GM13977 (cell line): ENCODE results near the gene KIAA0040.
A peak's percentile ranks its signal among the peaks of the same experiment; 100 is the strongest.

Experiments used
- DNase-seq: peaks from one replicate; pipeline ENCODE4 v3.0.0; 2012; ENCODE audit warnings: low spot score
- CTCF ChIP-seq: IDR thresholded peaks from 2 replicates; pipeline ENCODE4 v1.5.1; 2012; ENCODE audit warnings: mild to moderate bottlenecking, control low read depth; ENCODE audit not compliant: insufficient read depth; ENCODE audit errors: extremely low read depth, missing control alignments
- in situ Hi-C: fragments of 300-500 bp; cut with MboI; formaldehyde crosslinking; loops from one replicate; pipeline ENCODE4 v1.12.0; 2022; ENCODE audit warnings: low sequenced_read_pairs, low pct_unique_long_range_greater_than_20kb, mixed read lengths, inconsistent platforms; ENCODE audit not compliant: unreplicated experiment

KIAA0040 gene

GRCh38 chr1:175150596-175151319, 41.8 kb downstream of the KIAA0040 start:
- DNase-seq = no peak
- in situ Hi-C loops = loop anchor here (25.0 kb wide), 2 partner anchors 612 to 912 kb away; no protein-coding TSS in a partner anchor
- TF ChIP-seq CTCF = no peak

GRCh38 chr1:175148068-175148467, 44.5 kb downstream of the KIAA0040 start:
- TF ChIP-seq CTCF = no peak
- DNase-seq = no peak
- in situ Hi-C loops = loop anchor here (10.0 to 25.0 kb wide), 2 partner anchors 123 to 361 kb away; partner anchors contain the start of gene MRPS14

GRCh38 chr1:175147569-175147968, 45.0 kb downstream of the KIAA0040 start:
- no peak for DNase-seq
- in situ Hi-C loops = loop anchor here (10.0 to 25.0 kb wide), 2 partner anchors 123 to 360 kb away; partner anchors contain the start of gene MRPS14
- no peak for TF ChIP-seq CTCF

GRCh38 chr1:175146529-175147213, 45.9 kb downstream of the KIAA0040 start:
- in situ Hi-C loops = loop anchor here (10.0 to 25.0 kb wide), 2 partner anchors 122 to 359 kb away; partner anchors contain the start of gene MRPS14
- peak; percentile 74 for DNase-seq
- TF ChIP-seq CTCF = peak; percentile 94

- DNase-seq = no peak
- no peak for TF ChIP-seq CTCF
- in situ Hi-C loops = loop anchor here (10.0 to 25.0 kb wide), 2 partner anchors 121 to 359 kb away; partner anchors contain the start of gene MRPS14
These were observed 46.6 kb downstream of the KIAA0040 start for GRCh38 chr1:175145899-175146528.

GRCh38 chr1:175138579-175138978, 54.0 kb downstream of the KIAA0040 start:
- DNase-seq = no peak
- TF ChIP-seq CTCF = no peak
- in situ Hi-C loops = loop anchor here (25.0 kb wide), 1 partner anchor 351 kb away; no protein-coding TSS in a partner anchor
